Measurements from ENCODE around the gene KCNH4.

The KCNH4 gene

DNA sequence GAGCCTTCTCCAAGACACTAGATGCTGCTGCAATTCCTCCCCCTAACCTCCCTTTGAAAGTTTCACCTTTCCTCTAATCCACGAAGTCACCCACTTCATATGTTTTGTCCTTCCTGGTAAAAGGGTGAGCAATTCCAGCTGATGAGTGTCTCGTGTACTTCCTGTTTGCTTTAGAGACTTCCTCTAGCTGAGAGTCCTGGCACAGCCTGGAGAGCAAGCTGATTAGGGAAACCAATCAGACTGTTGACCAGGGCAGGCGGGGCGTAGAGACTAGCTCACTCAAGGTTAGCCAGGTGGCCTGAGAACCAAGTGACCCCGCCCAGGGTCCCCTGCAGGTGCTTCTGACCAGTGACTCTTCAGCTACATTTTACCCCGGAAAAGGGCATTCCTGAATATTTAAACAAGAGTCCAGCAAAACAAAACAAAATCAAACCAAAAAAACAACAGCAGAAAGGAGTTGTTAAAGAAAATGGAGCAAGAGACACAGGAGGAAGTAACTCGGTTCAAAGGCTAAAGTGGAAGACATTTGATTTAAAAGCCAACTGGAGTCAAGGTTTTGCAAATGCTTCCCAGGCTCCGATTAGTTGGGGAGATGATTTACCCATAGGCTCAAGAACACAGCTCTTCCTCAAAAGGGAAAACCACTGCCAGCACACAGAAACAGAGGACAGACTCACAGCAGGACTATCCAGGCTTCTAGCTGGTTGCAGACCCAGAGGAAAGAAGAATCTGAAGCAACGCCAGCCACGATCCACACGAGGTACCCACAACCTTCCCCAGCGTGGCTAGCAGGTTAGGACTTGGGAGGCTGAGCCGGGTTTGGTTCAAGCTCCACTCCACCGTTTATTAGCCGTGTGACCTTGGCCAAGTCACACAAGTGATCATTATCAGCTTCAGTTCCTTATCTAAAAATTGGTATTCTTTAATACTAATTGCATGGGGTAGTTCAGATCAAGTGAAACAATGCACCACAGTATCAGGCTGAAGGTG, 45.0 kb downstream of the KCNH4 start:
- peak; percentile 59 for DNase-seq

DNA sequence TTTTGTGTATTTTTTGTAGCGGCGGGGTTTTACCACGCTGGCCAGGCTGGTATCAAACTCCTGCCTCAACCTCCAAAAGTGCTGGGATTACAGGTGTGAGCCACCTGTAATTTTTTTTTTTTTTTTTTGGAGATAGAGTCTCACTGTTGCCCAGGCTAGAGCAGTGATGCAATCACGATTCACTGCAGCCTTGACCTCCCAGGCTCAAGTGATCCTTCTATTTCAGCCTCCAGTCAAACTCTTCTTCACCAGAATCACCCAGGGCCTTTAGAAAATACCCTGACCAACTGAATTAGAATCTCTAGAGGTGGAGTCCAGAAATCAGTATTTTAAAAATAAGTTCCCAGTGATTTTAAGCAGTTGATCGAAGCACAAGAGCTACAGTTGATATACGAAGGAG, 45.8 kb downstream of the KCNH4 start:
- no peak for DNase-seq

DNA sequence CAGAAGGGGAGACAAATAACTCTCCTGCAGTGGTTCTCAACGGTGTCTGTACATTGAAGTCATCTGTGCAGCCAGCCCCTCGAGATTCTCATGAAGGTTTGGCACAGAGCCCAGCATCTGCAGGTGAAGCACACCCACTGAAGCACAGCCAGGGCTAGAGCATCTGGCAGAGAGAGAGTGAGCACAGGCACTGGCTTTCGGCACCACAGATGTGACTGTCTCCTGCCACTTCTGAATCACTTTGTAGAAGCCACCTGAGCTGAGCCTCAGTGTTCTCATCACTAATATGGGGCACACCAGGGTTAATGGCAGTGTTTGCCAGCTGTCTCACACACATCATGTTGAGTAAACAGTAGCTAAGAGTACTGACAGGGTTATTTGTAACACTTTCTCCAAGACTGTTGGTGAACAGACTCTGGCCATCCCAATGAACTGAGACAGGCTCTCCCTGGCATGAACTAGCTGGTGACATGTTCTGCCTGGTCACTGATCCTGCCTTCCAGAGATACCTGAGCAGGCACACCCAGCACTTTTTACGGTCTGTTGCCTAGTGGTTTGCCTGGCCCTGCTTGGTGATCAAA, 47.4 kb downstream of the KCNH4 start:
- no peak for DNase-seq

DNA sequence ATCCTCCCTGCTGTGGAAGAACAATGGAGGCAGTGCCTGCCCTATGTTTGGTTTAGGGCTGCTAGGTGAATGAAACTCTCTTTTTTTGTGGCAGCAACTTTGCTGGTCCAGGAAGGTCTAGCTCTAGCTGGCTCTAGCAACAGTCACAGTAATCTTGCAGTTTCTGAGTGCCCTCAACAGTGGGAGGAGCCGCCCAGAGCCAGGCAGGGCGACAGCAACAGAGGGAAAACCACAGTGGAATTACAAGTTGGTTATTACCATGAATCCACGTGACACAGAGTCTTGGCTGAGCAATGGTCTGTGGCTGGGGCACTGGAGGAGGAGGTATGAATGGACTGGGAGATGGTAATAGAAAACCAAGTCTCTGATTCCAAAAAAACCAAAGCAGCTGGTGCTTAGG, 48.0 kb downstream of the KCNH4 start:
- DNase-seq = peak; percentile 88

- no peak for DNase-seq
Measured at GRCh38 chr17:42131981-42132432, 48.9 kb downstream of the KCNH4 start.

DNA sequence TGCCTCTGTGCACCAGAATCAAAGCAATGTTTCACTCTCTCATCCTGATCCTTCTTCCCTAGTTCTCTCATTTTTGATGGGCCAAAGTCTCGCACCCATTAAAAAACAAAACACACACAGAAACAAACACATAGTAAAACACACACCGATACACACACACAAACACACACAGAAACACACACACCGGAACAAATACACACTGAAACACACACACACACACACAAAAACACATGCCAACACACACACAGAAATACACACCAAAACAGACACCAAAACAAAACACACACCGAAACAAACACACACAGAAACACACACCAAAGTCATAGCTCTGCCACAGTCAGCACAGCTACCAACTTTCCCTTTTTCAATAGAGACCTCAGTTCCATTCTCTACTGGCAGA, 49.7 kb downstream of the KCNH4 start:
- DNase-seq = no peak

DNA sequence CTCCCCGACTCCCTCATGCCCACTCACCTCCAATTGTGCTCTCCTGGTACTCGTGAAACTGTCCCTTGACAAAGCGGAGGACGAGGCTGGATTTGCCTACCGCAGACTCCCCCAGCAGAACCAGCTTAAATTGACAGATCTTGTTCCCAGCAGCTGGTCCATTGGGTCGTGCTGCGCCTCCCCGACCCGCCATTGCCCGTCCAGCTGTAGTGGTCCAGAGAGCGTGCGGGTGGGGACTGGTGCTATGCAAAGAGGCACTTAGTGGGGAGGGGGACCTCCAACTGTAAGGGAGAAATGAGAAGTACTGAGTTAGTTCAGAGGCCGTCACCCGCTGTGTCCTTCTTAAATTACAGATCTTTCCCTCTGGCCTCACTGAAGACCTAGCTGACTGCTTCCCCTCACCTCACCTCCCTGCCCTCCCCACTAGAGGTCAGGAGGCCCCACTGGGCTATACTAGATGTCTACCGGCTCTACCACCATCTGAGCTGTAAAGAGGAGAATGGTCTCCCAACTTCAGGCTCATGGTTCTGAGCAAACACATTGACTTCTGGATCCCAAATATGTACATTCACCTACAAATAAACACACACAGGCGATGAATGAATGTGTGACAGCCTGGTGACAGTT, 50.5 kb downstream of the KCNH4 start:
- peak; percentile 32 for DNase-seq

GRCh38 chr17:42129109-42129837, 51.7 kb downstream of the KCNH4 start:
- DNase-seq = no peak

GRCh38 chr17:42127414-42127813, 53.5 kb downstream of the KCNH4 start:
- DNase-seq = no peak

DNA sequence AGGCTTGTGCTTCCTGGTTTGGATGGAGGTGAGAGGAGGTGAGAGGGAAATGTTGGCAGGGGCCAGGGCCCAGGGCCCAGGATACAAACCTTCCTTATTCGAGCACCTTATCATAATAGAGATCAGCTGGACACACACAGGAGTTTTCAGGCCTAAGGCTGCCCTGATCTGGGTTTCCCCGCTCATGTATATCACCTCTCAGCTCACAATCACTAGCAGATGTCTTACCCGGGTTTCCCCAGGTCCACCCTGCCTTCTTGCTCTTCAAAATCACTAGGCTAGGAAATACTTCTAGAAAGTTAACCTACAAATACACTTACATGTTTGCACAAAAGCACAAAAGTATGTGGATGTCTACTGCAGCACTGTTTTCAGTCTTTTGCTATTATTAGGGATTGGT, 54.1 kb downstream of the KCNH4 start:
- DNase-seq = no peak

- no peak for DNase-seq
Measured at GRCh38 chr17:42125565-42125964, 55.4 kb downstream of the KCNH4 start.

- no peak for DNase-seq
Measured at GRCh38 chr17:42124256-42124655, 56.7 kb downstream of the KCNH4 start.

- DNase-seq = no peak
Measured at GRCh38 chr17:42122371-42123303, 58.3 kb downstream of the KCNH4 start, which contains the start of gene HSPB9. Gene HSPB9, plus strand, starts transcription at chr17:42122804. Its CDS starts 47 bp downstream, at chr17:42122851.

DNA sequence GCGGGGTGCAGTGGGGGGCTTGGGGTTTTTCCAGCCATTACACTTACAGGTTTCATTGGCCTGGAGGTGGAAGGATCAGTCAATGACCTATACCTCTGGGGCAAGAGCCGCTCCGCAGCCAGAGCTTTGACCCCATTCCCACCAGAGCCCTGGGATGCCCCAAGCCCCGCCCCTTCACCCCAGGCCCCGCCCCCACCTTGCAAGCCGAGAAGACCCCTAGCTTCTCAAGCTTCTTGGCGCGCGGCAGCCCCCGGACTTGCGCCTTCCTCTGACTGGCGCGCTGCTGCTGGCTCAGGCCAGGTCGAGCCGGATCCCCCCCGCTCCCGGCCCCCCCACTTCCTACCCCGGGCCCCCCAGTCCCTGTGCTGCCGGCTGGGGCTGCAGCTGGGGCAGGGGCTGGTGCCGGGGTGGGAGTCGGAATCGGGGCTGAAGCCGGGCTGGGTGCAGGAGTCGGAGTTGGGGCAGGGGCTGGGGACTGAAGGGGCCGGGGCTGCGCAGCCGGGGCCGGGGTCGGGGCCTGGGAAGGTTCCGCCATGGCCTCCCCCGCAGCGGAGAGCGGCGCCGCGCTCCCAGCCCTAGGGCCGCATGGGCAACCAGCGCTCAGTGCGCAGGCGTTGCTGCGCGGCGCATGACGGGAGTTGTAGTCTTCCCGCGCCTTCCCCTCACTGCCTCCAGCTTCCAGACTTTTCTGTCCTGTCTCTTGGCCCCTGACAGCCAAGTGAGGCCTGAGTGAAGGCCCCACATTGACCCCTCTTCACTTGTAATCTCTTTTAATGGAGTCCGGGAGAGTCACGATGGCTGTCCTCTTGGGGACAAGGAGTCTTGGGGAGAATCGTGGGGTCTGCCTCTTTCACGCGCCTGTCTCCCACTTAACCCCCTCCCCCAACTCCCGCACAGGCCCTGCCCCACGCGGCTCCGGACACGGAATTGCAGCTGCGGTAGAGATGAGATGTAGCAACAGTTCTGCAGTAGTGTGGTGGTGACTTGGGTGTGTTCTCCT, 59.9 kb downstream of the KCNH4 start, which contains the start of gene KAT2A:
TSS of gene KAT2A (minus strand) at position 598 of the 1,000 bp plus-strand sequence. CDS start at position 535, 63 bp downstream.
- DNase-seq = peak; percentile 93

GRCh38 chr17:42120161-42120769, 60.7 kb downstream of the KCNH4 start:
- peak; percentile 71 for DNase-seq

- DNase-seq = no peak
Measured at GRCh38 chr17:42119301-42119700, 61.6 kb downstream of the KCNH4 start.

DNA sequence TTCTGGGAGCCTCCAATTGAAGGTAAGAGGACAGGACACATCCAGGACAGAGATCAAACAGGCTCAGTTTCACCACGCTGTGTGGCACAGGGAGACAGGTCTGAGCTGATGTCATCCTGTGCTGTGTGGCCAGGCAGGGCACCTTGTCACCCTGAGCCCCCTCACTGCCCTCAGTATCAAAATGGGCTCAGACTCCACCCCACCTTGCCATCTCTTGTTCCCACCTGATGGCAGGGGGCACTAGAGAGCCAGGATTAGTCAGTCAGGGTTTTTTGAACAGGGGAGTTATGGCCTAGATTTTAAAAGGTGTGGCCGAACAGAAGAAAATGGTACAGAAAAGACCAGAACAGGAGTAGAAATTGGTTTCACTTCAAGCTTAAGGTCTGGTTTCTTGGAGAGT, 62.4 kb downstream of the KCNH4 start:
- DNase-seq = peak; percentile 71

DNA sequence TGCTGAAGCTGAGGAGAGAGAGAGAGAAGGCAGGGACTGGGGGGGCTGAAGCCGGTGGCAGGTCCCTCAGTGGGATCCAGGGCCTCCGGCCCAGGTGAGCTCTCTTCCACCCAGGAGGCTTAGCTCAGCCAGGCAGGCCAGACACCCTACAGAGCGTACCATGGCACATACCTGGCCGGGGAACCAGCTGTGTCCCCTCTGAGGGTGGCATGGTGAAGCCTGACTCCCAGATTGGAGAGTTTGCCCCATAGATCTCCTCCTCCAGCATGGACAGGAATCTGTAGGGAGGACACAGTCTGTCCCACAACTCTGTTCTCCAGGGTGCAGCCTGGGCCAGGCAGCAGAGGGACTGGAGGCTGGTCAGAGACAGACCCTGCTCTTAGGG, 62.8 kb downstream of the KCNH4 start:
- no peak for DNase-seq

DNA sequence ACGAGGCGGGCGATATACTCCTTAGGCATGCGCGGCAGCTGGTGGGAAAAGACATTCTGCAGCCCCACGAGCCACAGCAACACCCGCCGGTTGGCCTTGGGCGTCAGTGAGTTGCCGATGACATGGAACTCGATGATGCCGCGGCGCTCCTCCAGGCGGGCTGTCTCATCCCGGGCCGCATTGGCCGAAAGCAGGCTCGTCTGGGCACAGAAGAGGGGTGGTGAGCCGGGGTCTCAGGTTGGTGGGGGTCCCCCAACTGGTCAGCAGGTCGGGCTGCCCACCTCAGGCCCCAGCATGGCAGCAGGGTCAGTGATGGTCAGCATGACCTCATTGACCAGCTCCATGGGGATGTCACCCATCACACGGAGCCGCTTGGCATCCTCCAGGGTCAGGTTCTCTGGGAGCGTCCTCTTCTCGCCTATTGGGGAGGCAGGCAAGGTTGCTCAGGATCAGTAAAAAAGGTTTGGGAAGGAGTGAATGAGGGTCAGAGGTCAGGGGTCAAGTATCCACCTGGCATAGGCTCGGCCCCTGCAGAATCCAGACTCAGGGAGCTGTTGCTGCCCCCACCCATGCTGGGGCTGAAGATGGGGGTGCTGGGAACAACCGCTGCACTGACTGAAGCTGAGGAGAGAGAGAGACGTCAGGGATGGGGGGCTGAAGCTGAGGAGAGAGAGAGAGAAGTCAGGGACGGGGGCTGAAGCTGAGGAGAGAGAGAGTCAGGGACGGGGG, 63.4 kb downstream of the KCNH4 start:
- DNase-seq = no peak
